ENCODE data around the gene ZMPSTE24.

The ZMPSTE24 gene

DNA sequence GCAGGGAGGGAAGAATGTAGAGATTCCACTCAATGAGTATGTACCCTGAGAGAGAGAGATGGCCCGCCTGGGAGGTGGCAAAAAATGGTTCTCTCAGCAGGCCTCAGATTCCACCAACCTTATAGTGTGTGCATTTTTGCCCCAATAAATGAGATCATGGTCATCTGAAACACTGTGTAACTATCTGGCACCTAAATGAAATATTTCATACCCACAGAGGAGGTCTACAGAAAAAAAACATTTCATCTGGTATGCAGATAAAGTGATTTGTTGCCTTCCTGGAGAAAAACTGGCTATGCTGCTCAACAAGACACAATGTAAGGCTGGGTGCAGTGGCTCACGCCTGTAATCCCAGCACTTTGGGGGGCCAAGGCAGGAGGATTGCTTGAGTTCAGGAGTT is 5.4 kb upstream of the ZMPSTE24 start:
- Histone ChIP-seq H3K27me3 (replicated peaks; ENCODE audit: control insufficient read depth, insufficient read depth, low read length) (no peaks in the 10 kb centered on the region), H3K36me3 (ENCODE audit: control insufficient read depth, insufficient read depth, low read length) (no peaks in the 10 kb centered on the region), H3K4me3 (replicated peaks; ENCODE audit: low read depth, low read length) (no peak overlapping the region)
- DNase-seq (ENCODE audit: extremely low read depth, insufficient read length): no peak
- TF ChIP-seq, protein P1, sequence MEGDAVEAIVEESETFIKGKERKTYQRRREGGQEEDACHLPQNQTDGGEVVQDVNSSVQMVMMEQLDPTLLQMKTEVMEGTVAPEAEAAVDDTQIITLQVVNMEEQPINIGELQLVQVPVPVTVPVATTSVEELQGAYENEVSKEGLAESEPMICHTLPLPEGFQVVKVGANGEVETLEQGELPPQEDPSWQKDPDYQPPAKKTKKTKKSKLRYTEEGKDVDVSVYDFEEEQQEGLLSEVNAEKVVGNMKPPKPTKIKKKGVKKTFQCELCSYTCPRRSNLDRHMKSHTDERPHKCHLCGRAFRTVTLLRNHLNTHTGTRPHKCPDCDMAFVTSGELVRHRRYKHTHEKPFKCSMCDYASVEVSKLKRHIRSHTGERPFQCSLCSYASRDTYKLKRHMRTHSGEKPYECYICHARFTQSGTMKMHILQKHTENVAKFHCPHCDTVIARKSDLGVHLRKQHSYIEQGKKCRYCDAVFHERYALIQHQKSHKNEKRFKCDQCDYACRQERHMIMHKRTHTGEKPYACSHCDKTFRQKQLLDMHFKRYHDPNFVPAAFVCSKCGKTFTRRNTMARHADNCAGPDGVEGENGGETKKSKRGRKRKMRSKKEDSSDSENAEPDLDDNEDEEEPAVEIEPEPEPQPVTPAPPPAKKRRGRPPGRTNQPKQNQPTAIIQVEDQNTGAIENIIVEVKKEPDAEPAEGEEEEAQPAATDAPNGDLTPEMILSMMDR (IDR thresholded peaks at IDR 0.05; ENCODE audit: insufficient read depth, low read length, poor library complexity, severe bottlenecking): no peak

DNA sequence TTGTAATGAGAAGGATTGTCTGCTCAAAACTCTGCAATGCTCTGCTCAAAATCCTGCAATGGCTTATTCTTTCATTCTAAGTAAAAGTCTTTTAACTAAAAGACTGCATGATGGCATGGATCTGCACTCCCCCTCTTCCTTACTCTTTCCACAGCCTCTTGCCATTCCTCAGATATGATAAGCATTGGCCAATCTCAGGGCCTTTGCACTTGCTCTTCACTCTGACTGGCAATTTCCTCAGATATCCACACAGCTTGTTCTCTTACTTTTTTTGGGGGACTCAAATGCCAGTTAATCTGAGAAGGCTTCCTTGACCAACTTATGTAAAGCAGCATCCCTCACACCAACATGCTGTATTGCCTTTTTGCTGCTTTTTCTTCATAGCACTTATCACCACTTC is 2.8 kb upstream of the ZMPSTE24 start:
- peaks cover 1% of the 10 kb centered on the region for H3K36me3 ChIP-seq (ENCODE audit: control insufficient read depth, insufficient read depth, low read length)
- DNase-seq (ENCODE audit: extremely low read depth, insufficient read length): no peak

DNA sequence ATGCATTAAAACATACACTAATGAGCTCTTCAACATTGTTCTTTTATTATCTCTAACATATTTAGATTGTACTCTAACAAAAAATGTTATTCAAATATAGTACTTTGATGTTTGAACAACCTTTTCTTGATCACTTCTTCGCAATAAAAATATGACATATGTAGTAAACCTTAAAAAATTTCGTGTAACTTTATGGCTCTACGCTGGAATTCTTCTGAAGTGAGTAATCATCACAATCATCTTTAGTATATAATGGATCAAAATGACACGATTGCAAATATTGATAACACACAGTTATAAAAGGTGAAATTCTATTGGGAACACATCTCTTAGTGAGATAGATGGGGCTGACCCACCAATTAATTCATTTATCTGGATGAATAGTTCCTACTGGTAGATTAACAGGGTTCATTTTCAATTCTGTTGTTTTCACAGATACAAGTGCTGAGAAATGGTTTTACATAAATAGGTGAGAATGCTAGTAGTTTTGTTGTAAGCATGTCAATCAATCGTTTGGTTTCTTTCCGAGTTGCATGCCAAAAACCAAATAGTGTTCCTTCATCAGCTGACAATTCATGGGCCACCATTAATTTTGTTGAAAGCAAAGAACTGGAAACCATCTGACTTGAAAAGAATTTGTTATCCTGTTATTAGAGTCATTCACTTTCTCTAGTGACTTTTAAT is 1.5 kb upstream of the ZMPSTE24 start:
- DNase-seq (ENCODE audit: extremely low read depth, insufficient read length): no peak
- TF ChIP-seq, protein P1 (IDR thresholded peaks at IDR 0.05; ENCODE audit: insufficient read depth, low read length, poor library complexity, severe bottlenecking): no peak
- peak overlapping the region; percentile 98 for H3K4me3 ChIP-seq (replicated peaks; ENCODE audit: low read depth, low read length)

More for the DNA sequence above, 2.8 kb upstream of the ZMPSTE24 start:
- Histone ChIP-seq H3K4me3 (replicated peaks; ENCODE audit: low read depth, low read length) (no peak overlapping the region), H3K27me3 (replicated peaks; ENCODE audit: control insufficient read depth, insufficient read depth, low read length) (no peaks in the 10 kb centered on the region)
- TF ChIP-seq, protein P1 (IDR thresholded peaks at IDR 0.05; ENCODE audit: insufficient read depth, low read length, poor library complexity, severe bottlenecking): no peak

DNA sequence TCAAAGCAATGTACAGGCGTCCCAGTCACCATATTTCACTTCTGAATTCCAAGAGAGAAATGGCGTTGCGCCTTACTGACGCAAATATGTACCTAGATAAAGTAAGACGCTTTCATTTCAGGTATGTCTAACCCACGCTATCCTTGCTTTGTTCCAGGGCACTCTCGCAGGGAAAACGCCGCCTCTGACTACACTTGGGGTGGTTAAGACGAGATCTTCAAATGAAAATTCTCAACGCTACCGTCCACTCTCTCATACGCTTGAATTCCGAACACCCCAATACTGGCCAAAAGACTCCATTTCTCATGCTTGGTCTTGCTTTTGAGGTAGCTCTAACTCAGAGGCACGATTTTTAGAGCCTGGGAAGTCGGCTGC is 736 bp upstream of the ZMPSTE24 start:
- TF ChIP-seq, protein P1 (IDR thresholded peaks at IDR 0.05; ENCODE audit: insufficient read depth, low read length, poor library complexity, severe bottlenecking): no peak
- Histone ChIP-seq H3K27me3 (replicated peaks; ENCODE audit: control insufficient read depth, insufficient read depth, low read length) (no peaks in the 10 kb centered on the region), H3K4me3 (replicated peaks; ENCODE audit: low read depth, low read length) (peak overlapping the region; percentile 98), H3K36me3 (ENCODE audit: control insufficient read depth, insufficient read depth, low read length) (peaks cover 6% of the 10 kb centered on the region)
- DNase-seq (ENCODE audit: extremely low read depth, insufficient read length): no peak

More for the DNA sequence above, 1.5 kb upstream of the ZMPSTE24 start:
- Histone ChIP-seq H3K27me3 (replicated peaks; ENCODE audit: control insufficient read depth, insufficient read depth, low read length) (no peaks in the 10 kb centered on the region), H3K36me3 (ENCODE audit: control insufficient read depth, insufficient read depth, low read length) (peaks cover 6% of the 10 kb centered on the region)

DNA sequence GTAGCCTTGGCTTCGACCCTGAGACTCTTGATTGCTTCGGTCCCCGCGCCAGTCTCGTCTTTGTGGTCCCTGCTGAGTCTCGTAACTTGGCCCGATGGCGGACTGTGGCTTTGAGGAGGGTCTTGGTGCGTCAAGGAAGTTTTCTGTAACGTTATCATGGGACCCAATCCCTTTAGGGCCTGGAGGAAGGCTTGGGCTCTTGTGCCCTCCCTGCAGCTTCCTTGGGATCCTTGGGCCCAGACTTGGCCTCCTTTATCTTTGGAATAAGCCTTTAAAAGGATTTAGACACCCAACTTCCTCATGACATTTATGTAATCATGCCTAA is 371 bp downstream of the ZMPSTE24 start:
- Histone ChIP-seq H3K4me3 (replicated peaks; ENCODE audit: low read depth, low read length) (peak overlapping the region; percentile 98), H3K27me3 (replicated peaks; ENCODE audit: control insufficient read depth, insufficient read depth, low read length) (no peaks in the 10 kb centered on the region), H3K36me3 (ENCODE audit: control insufficient read depth, insufficient read depth, low read length) (peaks cover 8% of the 10 kb centered on the region)
- DNase-seq (ENCODE audit: extremely low read depth, insufficient read length): no peak
- TF ChIP-seq, protein P1 (IDR thresholded peaks at IDR 0.05; ENCODE audit: insufficient read depth, low read length, poor library complexity, severe bottlenecking): no peak

DNA sequence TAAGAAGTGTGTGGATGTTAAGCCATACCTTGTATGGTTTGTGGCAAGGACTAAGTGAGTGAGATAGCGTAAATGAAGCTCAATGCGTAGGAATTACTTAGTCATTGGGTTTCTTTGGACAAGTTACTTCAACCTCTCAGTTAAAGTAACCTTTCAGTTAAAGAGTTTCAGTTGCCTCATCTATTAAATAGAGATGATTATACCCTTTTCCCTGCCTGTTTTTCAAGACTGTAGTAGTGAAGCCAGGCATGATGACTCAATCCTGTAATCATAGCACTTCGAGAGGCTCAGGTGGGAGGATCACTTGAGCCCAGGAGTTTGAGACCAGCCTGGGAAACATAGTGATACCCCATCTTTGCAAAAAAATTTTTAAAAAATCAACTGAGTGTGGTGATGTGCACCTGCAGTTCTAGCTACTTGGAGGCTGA is 6.3 kb downstream of the ZMPSTE24 start:
- Histone ChIP-seq H3K36me3 (ENCODE audit: control insufficient read depth, insufficient read depth, low read length) (peaks cover 8% of the 10 kb centered on the region), H3K27me3 (replicated peaks; ENCODE audit: control insufficient read depth, insufficient read depth, low read length) (no peaks in the 10 kb centered on the region), H3K4me3 (replicated peaks; ENCODE audit: low read depth, low read length) (no peak overlapping the region)
- no peak for DNase-seq (ENCODE audit: extremely low read depth, insufficient read length)
- TF ChIP-seq, protein P1 (IDR thresholded peaks at IDR 0.05; ENCODE audit: insufficient read depth, low read length, poor library complexity, severe bottlenecking): no peak

Data from GM06990 (cell line).